H9 (cell line): ENCODE results near the gene USP6. TPM values are rescaled to one million over a fixed set of nuclear protein-coding genes. Genes with fewer than 3 reads are reported as not detected.
"Not testable (repeated sequence)": the region's sequence is repeated elsewhere in the genome, so short reads cannot be mapped to it uniquely, and the experiment has no call there.

ENCODE experiments used
- DNase-seq: peaks from one replicate; pipeline ENCODE4 v3.0.0-alpha.2; 2017
- H2AFZ ChIP-seq: one replicate; pipeline ENCODE4 v1.6.1; 2013; ENCODE audit warnings: mild to moderate bottlenecking, low read length, control low read depth, moderate library complexity
- H2AK5ac ChIP-seq: 2 replicates; pipeline ENCODE4 v1.6.1; 2013; ENCODE audit warnings: low read length, control low read depth, mixed read lengths; ENCODE audit not compliant: insufficient read length
- H2BK120ac ChIP-seq: one replicate; pipeline ENCODE4 v1.6.1; 2013; ENCODE audit warnings: low read depth, mild to moderate bottlenecking, low read length, control low read depth, inconsistent platforms; ENCODE audit not compliant: poor library complexity, severe bottlenecking
- H2BK12ac ChIP-seq: 2 replicates; pipeline ENCODE4 v1.6.1; 2013; ENCODE audit warnings: low read length, control low read depth, mixed read lengths, low read depth; ENCODE audit not compliant: insufficient read length
- H2BK15ac ChIP-seq: 2 replicates; pipeline ENCODE4 v1.6.1; 2013; ENCODE audit warnings: low read depth, low read length, control low read depth
- H2BK20ac ChIP-seq: one replicate; pipeline ENCODE4 v1.6.1; 2013; ENCODE audit warnings: low read depth, mild to moderate bottlenecking, low read length, control low read depth, inconsistent platforms; ENCODE audit not compliant: poor library complexity, severe bottlenecking
- H2BK5ac ChIP-seq: 2 replicates; pipeline ENCODE4 v1.6.1; 2013; ENCODE audit warnings: low read length, control low read depth, mixed read lengths; ENCODE audit not compliant: insufficient read length
- H3K14ac ChIP-seq: 2 replicates; pipeline ENCODE4 v1.6.1; 2013; ENCODE audit warnings: low read length, control low read depth; ENCODE audit not compliant: insufficient read depth
- H3K18ac ChIP-seq: 2 replicates; pipeline ENCODE4 v1.6.1; 2013; ENCODE audit warnings: low read depth, mild to moderate bottlenecking, mixed read lengths, low read length, control low read depth; ENCODE audit not compliant: insufficient read length
- H3K23ac ChIP-seq: 2 replicates; pipeline ENCODE4 v1.6.1; 2013; ENCODE audit warnings: low read length, control low read depth, mixed read lengths, low read depth; ENCODE audit not compliant: insufficient read length
- H3K23me2 ChIP-seq: 2 replicates; pipeline ENCODE4 v1.6.1; 2013; ENCODE audit warnings: low read depth, mild to moderate bottlenecking, mixed read lengths, low read length, control low read depth; ENCODE audit not compliant: insufficient read length, poor library complexity, severe bottlenecking
- H3K27ac ChIP-seq: 2 replicates; pipeline ENCODE4 v1.5.1; 2013; ENCODE audit warnings: low read length, control low read depth, mixed read lengths, low read depth; ENCODE audit not compliant: insufficient read length
- H3K27me3 ChIP-seq: 2 replicates; pipeline ENCODE4 v1.6.1; 2013; ENCODE audit warnings: low read length, control low read depth, inconsistent platforms; ENCODE audit not compliant: insufficient read depth
- H3K4ac ChIP-seq: 2 replicates; pipeline ENCODE4 v1.6.1; 2013; ENCODE audit warnings: low read depth, mild to moderate bottlenecking, control low read depth, inconsistent platforms, low read length, moderate library complexity
- H3K4me1 ChIP-seq: 2 replicates; pipeline ENCODE4 v1.6.1; 2013; ENCODE audit warnings: low read length, control low read depth, inconsistent platforms; ENCODE audit not compliant: insufficient read depth
- H3K4me2 ChIP-seq: 2 replicates; pipeline ENCODE4 v1.6.1; 2013; ENCODE audit warnings: low read length, control low read depth, mixed read lengths; ENCODE audit not compliant: insufficient read length, insufficient read depth
- H3K56ac ChIP-seq: 2 replicates; pipeline ENCODE4 v1.6.1; 2013; ENCODE audit warnings: low read depth, mild to moderate bottlenecking, mixed read lengths, low read length, control low read depth; ENCODE audit not compliant: insufficient read length
- H3K79me1 ChIP-seq: 2 replicates; pipeline ENCODE4 v1.6.1; 2013; ENCODE audit warnings: low read depth, mild to moderate bottlenecking, moderate library complexity, low read length, control low read depth, inconsistent platforms; ENCODE audit not compliant: insufficient read depth, poor library complexity, severe bottlenecking
- H3K79me2 ChIP-seq: 2 replicates; pipeline ENCODE4 v1.6.1; 2013; ENCODE audit warnings: low read length, control low read depth, inconsistent platforms; ENCODE audit not compliant: insufficient read depth
- H3K9ac ChIP-seq: 2 replicates; pipeline ENCODE4 v1.6.1; 2013; ENCODE audit warnings: low read length, control low read depth, mixed read lengths; ENCODE audit not compliant: insufficient read length; ENCODE audit errors: extremely low read depth
- H3K9me3 ChIP-seq: one replicate; pipeline ENCODE4 v1.6.1; 2013; ENCODE audit warnings: low read depth, low read length, inconsistent platforms; ENCODE audit not compliant: control insufficient read depth
- H3T11ph ChIP-seq: one replicate; pipeline ENCODE4 v1.6.1; 2013; ENCODE audit warnings: mild to moderate bottlenecking, low read length, control low read depth, inconsistent platforms
- H4K20me1 ChIP-seq: one replicate; pipeline ENCODE4 v1.6.1; 2013; ENCODE audit not compliant: control insufficient read depth, insufficient read length, insufficient read depth
- H4K5ac ChIP-seq: 2 replicates; pipeline ENCODE4 v1.6.1; 2013; ENCODE audit warnings: low read depth, mild to moderate bottlenecking, mixed read lengths, low read length, control low read depth; ENCODE audit not compliant: insufficient read length
- H4K8ac ChIP-seq: replicated peaks from 2 replicates; pipeline ENCODE4 v1.6.1; 2013; ENCODE audit warnings: low read length, control low read depth, mixed read lengths, low read depth; ENCODE audit not compliant: insufficient read length
- H4K91ac ChIP-seq: 2 replicates; pipeline ENCODE4 v1.6.1; 2013; ENCODE audit warnings: low read depth, mild to moderate bottlenecking, moderate library complexity, mixed read lengths, low read length, control low read depth; ENCODE audit not compliant: insufficient read length
- H3K27ac Mint-ChIP-seq, 3 experiments: 2 replicates in 2 of 3; 3 replicates in 1 of 3; pipeline ENCODE4 v1.8.0; 2020 to 2021; ENCODE audit warnings: mixed read lengths in 3 of 3, mild to moderate bottlenecking in 1 of 3, moderate library complexity in 1 of 3
- H3K27me3 Mint-ChIP-seq: 2 replicates; pipeline ENCODE4 v1.8.0; 2021; ENCODE audit warnings: low read depth, mild to moderate bottlenecking, moderate library complexity, mixed read lengths
- H3K36me3 Mint-ChIP-seq, 3 experiments: 2 replicates in 2 of 3; 3 replicates in 1 of 3; pipeline ENCODE4 v1.8.0; 2020 to 2021; ENCODE audit warnings: low read depth in 3 of 3, mixed read lengths in 3 of 3; ENCODE audit not compliant: insufficient read depth in 1 of 3
- H3K4me1 Mint-ChIP-seq, 2 experiments: 2 replicates each; pipeline ENCODE4 v1.8.0; 2020; ENCODE audit warnings: mixed read lengths in 2 of 2
- H3K4me3 Mint-ChIP-seq, 2 experiments: 2 replicates in 1 of 2; 3 replicates in 1 of 2; pipeline ENCODE4 v1.8.0; 2020 to 2021; ENCODE audit warnings: mild to moderate bottlenecking in 2 of 2, mixed read lengths in 2 of 2, moderate library complexity in 1 of 2
- H3K9me3 Mint-ChIP-seq, 2 experiments: 2 replicates in 1 of 2; 3 replicates in 1 of 2; pipeline ENCODE4 v1.8.0; 2020; ENCODE audit warnings: mild to moderate bottlenecking in 2 of 2, mixed read lengths in 2 of 2, moderate library complexity in 1 of 2
- CTCF ChIP-seq: fragments of 200-600 bp; sonication (generic); conservative IDR thresholded peaks from 3 replicates; pipeline ENCODE4 v1.8.0; 2021; ENCODE audit warnings: antibody characterized with exemption, mild to moderate bottlenecking
- WGBS: extraction: QIAGEN DNeasy Blood & Tissue Kit; methylation state at CpG from one replicate; pipeline ENCODE4 v1.1.7; 2013; ENCODE audit warnings: missing lambda C conversion rate, low lambda C conversion rate, mixed read lengths; ENCODE audit not compliant: insufficient read length; ENCODE audit errors: extremely low coverage; 5-methylcytosine and 5-hydroxymethylcytosine counted together
- total RNA-seq: library from RNA; stranded (reverse); gene quantifications from 2 replicates; pipeline ENCODE4 v1.2.1, GENCODE V29; 2021

USP6 gene
- total RNA-seq, 1 experiment from 2014 or later = 0.17 TPM

DNA sequence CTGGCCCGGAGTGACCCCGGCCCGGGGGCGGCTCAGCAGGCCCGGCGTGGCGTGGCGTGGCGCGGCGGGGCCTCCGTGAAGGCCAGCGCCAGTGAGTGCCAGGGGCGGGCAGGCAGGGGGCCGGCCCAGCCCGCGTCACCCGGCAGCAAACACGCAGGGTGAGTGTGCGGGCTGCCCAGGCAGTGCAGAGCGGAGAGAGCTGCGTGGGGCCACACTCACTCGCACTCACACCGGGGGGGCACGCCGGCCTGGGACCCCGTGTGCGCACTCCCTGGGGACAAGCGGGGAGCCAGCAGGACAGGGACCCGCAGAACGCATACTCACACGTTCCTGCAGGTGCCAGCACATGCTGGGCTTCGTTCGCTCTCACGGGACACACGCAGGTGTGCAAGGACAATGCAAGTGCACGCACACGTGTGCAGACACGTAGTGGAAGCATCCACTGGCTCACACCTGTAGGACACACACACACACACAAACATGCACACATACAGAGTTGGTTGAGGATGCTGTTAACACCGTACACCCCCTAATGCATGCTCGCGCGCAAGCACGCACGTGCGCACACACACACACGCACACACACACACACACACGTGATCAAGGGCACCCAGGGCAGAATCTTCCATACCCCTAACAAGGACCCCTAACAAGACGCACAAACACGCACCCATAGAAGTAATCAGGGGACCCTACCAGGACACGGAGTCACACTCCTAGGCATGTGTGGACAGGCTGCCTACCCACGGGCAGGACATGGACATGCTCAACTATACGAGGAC, 7.7 kb downstream of the USP6 start:
- Histone ChIP-seq H3K79me2 (no peaks in the 10 kb centered on the region), H3K9me3 (no peaks in the 10 kb centered on the region), H4K91ac (no peak overlapping the region), H3T11ph (no peak overlapping the region), H2AFZ (no peak overlapping the region), H4K5ac (no peak overlapping the region), H2BK5ac (no peak overlapping the region), H3K4me1 (no peaks in the 10 kb centered on the region), H2BK120ac (no peak overlapping the region), H2BK12ac (no peak overlapping the region), H4K20me1 (no peaks in the 10 kb centered on the region), H3K4ac (no peak overlapping the region), H3K23me2 (peaks cover 9% of the 10 kb centered on the region), H4K8ac (peak overlapping the region; percentile 84), H3K56ac (no peak overlapping the region), H2BK15ac (no peak overlapping the region), H2AK5ac (no peak overlapping the region), H3K4me2 (no peak overlapping the region), H3K79me1 (no peaks in the 10 kb centered on the region), H3K18ac (no peak overlapping the region), H3K27ac (no peak overlapping the region), H3K9ac (no peak overlapping the region), H2BK20ac (no peak overlapping the region), H3K14ac (no peak overlapping the region; the same call in 1 of the 2 replicates), H3K23ac (no peak overlapping the region), H3K27me3 (no peaks in the 10 kb centered on the region; the same call in 1 of the 2 replicates)
- no CpG with 5 or more reads among the region's 53 CpGs for WGBS
- Mint-ChIP-seq H3K4me1 (peaks cover 6% of the 10 kb centered on the region in 2 experiments; a peak in 3 of 4 replicates), H3K9me3 (peaks cover 4 to 5% of the 10 kb centered on the region in 2 experiments; a peak in 3 of 5 replicates), H3K36me3 (peaks cover 0 to 5% (median 0%) of the 10 kb centered on the region in 3 experiments; a peak in 2 of 7 replicates), H3K27me3 (peaks cover 61% of the 10 kb centered on the region), H3K4me3 (peak overlapping the region; percentile 22 to 72; a peak in 4 of 5 replicates), H3K27ac (no peak overlapping the region)
- peak; percentile 41 for DNase-seq
- 0 out of 3 replicates have a peak, but pooled peaks have one; percentile 4 for TF ChIP-seq CTCF

GRCh38 chr17:5124125-5124760, 8.4 kb downstream of the USP6 start:
- not testable (repeated sequence) for H3K4ac ChIP-seq, H2BK5ac ChIP-seq, H3T11ph ChIP-seq, H3K27ac ChIP-seq, H2BK120ac ChIP-seq, H3K9me3 ChIP-seq, H2AK5ac ChIP-seq, H4K20me1 ChIP-seq, H4K91ac ChIP-seq, H4K5ac ChIP-seq, H2AFZ ChIP-seq, H3K4me1 Mint-ChIP-seq, H3K4me1 ChIP-seq, H2BK12ac ChIP-seq, H3K23ac ChIP-seq, H3K9ac ChIP-seq, H3K9me3 Mint-ChIP-seq, H3K79me1 ChIP-seq, H3K36me3 Mint-ChIP-seq, H2BK15ac ChIP-seq, H3K4me2 ChIP-seq, H3K18ac ChIP-seq, H3K79me2 ChIP-seq, H3K27me3 ChIP-seq, H3K56ac ChIP-seq, H3K23me2 ChIP-seq, H2BK20ac ChIP-seq, H3K27ac Mint-ChIP-seq, H3K14ac ChIP-seq
- no CpG with 5 or more reads among the region's 5 CpGs for WGBS
- Mint-ChIP-seq H3K4me3 (peak overlapping the region in 1 of 2 experiments; percentile 72; a peak in 3 of 5 replicates), H3K27me3 (peaks cover 55% of the 10 kb centered on the region)
- peak; percentile 20 for DNase-seq
- H4K8ac ChIP-seq = peak overlapping the region; percentile 84
